Measurements from ENCODE around the gene RPLP1. TPM values are rescaled to one million over a fixed set of nuclear protein-coding genes. Genes with fewer than 3 reads are reported as not detected.

RPLP1 gene
- total RNA-seq, 1 donor from 2014 or later: 119 TPM

- H3K27me3 ChIP-seq (ENCODE audit: control insufficient read depth in 3 of 3, insufficient read depth in 3 of 3, low read length in 3 of 3): no peaks in the 10 kb centered on the region
- no peaks in the 10 kb centered on the region for H3K36me3 ChIP-seq (ENCODE audit: control insufficient read depth in 3 of 3, insufficient read depth in 3 of 3, low read length in 3 of 3)
- peaks cover 10 to 15% (median 15%) of the 10 kb centered on the region in 3 donors for H3K4me1 ChIP-seq (ENCODE audit: control insufficient read depth in 3 of 3, insufficient read depth in 3 of 3, low read length in 3 of 3)
- H3K9me3 ChIP-seq (ENCODE audit: control insufficient read depth in 3 of 3, low read length in 3 of 3): no peaks in the 10 kb centered on the region
- no peak overlapping the region for H3K4me3 ChIP-seq (ENCODE audit: low read length in 3 of 3)
- H3K9ac ChIP-seq (ENCODE audit: low read depth in 1 of 3, low read length in 3 of 3): no peak overlapping the region
- no peak overlapping the region for H3K27ac ChIP-seq (ENCODE audit: low read depth, low read length)
Measured at GRCh38 chr15:69502470-69503045, 49.9 kb downstream of the RPLP1 start.

- Histone ChIP-seq H3K4me1 (ENCODE audit: control insufficient read depth in 3 of 3, insufficient read depth in 3 of 3, low read length in 3 of 3) (peaks cover 12 to 16% (median 12%) of the 10 kb centered on the region in 3 donors), H3K27me3 (ENCODE audit: control insufficient read depth in 3 of 3, insufficient read depth in 3 of 3, low read length in 3 of 3) (no peaks in the 10 kb centered on the region), H3K4me3 (ENCODE audit: low read length in 3 of 3) (no peak overlapping the region), H3K36me3 (ENCODE audit: control insufficient read depth in 3 of 3, insufficient read depth in 3 of 3, low read length in 3 of 3) (no peaks in the 10 kb centered on the region), H3K9me3 (ENCODE audit: control insufficient read depth in 3 of 3, low read length in 3 of 3) (no peaks in the 10 kb centered on the region), H3K9ac (ENCODE audit: low read depth in 1 of 3, low read length in 3 of 3) (no peak overlapping the region), H3K27ac (ENCODE audit: low read depth, low read length) (no peak overlapping the region)
Measured at GRCh38 chr15:69504352-69505040, 51.9 kb downstream of the RPLP1 start.

Small RNAs within 50 kb of the gene (small RNA-seq; reads per million reads assigned to genes)
- gene RF00012: not detected

Other genes with a start within 250 kb of the RPLP1 start
- gene PAQR5, start 153.9 kb upstream of the RPLP1 start, total RNA-seq: under 0.01 TPM
- gene KIF23, start 38.5 kb upstream of the RPLP1 start, total RNA-seq: 13.0 TPM

Measured in skeletal muscle tissue (tissue), 5 donors.